CD4-positive, alpha-beta T cell treated with Interleukin-10 for 1 hour (primary cell): ENCODE data around the gene JMJD1C.
"Not testable (repeated sequence)": the region's sequence is repeated elsewhere in the genome, so short reads cannot be mapped to it uniquely, and the experiment has no call there.

Source experiments
- DNase-seq: peaks from one replicate; pipeline ENCODE4 v3.0.0-alpha.2; 2020

JMJD1C gene

DNA sequence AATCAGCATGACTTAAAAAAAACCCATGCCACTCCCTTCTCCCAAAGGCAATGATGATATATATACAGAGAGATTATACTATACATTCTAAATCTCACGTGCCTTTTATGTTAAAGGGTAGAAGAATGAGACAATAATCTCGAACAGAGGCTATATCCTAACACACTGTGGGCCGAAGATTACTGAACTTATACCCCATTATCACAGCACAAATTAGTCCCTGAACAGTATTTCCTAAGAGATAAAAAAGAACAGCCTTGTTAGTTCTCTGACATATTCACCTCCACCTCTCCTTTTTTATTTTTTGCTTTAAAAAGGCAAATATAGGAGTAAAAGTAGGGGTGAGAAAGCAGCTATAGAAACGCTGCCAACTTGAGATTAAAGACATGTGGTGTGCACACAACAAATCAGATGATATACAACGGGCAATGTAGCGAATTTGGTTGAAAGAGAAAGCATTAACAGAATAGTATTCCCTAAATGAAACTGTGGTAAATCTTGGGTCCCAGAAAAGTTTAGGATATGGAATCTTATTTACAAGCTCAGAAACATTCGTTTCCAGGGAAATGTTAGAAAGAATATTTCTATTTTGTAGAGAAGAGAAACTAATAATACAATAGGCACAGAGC lies 69.5 kb downstream of the JMJD1C start:
- DNase-seq, result no peak

GRCh38 chr10:63393050-63393449 lies 72.7 kb downstream of the JMJD1C start:
- no peak for DNase-seq

- no peak for DNase-seq
Measured at GRCh38 chr10:63392224-63392623, 73.6 kb downstream of the JMJD1C start.

DNA sequence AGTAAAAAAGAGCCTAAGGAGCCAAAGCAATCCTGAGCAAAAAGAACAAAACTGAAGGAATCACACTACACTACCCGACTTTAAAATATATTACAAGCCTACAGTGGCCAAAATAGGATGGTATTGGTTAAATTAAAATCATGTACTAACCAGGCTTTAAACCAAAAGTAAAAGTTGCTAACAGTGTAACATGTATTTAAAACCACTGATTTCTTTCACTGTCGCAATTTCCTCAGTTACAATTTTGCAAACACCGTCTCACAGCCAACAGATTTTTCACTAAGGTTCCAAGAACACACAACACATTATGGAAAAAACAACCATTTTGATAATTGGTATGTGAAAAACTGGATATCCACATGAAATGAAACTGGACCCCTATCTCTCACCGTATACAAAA lies 74.0 kb downstream of the JMJD1C start:
- no peak for DNase-seq

GRCh38 chr10:63390521-63390920 lies 75.3 kb downstream of the JMJD1C start:
- no peak for DNase-seq

DNA sequence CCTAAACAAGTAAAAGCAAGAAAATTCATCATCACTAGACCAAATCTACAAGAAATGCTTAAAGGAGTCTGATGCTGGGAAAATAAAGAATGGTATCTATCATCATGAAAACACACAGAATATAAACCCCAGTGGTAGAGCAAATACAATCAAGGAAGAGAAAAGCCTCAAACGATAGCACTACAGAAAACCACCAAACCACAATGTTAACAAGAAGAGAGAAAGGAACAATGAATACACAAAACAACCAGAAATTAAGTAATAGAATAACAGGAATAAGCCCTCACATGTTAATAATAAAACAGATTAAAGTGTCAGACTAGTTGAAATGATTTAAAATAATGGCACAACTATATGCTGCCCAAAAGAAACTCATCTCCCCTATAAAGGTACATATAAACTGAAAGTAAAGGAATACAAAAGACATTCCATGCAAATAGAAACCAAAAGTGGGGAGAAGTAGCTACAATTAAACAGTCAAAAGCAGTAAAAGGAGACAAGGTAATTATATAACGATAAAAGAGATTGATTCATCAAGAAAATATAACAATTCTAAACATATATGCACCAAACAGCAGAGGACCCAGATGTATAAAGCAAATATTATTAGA lies 77.3 kb downstream of the JMJD1C start:
- DNase-seq, result peak; percentile 47

- DNase-seq, result no peak
Measured at GRCh38 chr10:63385254-63385653, 80.5 kb downstream of the JMJD1C start.

GRCh38 chr10:63384675-63385074 lies 81.1 kb downstream of the JMJD1C start:
- no peak for DNase-seq

GRCh38 chr10:63384001-63384400 lies 81.8 kb downstream of the JMJD1C start:
- DNase-seq, result no peak

DNA sequence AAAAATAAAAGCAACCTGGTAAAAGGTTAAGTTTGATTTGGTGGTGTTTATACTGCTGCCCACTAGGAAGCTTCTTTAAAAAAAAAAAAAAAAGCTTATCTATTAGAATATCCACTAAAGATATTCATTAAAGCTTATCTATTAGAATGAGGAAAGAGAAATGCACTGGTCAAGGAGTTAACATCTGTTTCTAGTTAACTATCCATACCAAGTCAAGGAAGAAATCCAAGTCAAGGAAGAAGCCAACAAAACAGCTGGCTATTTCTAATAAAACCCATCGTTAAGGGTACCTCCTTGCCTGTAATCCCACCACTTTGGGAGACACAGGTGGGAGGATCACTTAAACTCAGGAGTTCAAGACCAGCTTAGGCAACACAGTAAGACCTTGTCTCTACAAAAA lies 82.6 kb downstream of the JMJD1C start:
- no peak for DNase-seq

GRCh38 chr10:63382066-63382465 lies 83.7 kb downstream of the JMJD1C start:
- DNase-seq, result no peak

- not testable (repeated sequence) for DNase-seq
Measured at GRCh38 chr10:63377305-63377661, 88.5 kb downstream of the JMJD1C start.

DNA sequence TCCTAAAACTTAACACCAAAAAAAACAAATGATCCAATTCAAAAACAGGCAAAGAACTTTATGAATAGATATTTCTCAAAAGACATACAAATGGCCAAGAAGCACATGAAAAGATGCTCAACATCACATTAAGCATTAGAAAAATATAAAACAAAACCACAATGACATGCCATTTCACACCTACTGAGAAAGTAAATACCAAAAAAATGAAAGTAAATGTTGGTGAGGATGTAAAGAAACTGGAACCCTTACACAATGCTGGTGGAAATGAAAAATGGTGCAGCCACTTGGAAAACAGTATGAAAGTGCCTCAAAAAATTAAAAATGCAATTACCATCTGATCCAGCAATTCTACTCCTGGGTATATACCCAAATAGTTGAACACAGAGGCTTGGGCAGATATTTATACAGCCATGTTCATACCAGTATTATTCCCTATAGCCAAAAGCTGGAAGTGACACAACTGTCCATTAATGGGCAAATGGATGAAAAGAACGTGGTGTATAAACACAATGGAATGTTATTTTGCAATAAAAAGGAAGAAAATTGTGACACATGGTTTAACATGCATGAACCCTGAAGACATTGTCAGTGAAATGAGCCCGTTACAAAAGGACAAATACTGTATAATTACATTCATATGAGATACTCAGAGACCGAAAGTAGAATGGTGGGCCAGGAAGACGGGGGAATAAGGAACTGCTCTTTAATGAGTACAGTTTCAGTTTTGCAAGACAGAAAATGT lies 89.0 kb downstream of the JMJD1C start:
- no peak for DNase-seq

- DNase-seq, result no peak
Measured at GRCh38 chr10:63375859-63376258, 89.9 kb downstream of the JMJD1C start.

DNA sequence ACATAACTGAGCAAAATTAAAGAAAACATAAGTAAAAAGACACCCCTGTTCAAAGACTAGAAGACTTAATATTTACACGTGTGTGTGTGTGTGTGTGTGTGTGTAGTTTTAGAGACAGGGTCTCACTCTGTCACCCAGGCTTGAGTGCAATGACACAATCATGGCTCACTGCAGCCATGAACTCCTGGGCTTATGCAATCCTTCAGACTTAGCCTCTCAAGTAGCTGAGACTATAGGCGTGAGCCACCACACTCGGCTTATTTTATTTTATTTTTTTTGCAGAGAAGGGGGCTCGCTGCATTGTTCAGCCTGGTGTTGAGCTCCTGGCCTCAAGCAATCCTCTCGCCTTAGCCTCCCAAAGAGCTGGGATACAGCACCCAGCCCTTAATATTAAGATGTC lies 90.3 kb downstream of the JMJD1C start:
- no peak for DNase-seq

DNA sequence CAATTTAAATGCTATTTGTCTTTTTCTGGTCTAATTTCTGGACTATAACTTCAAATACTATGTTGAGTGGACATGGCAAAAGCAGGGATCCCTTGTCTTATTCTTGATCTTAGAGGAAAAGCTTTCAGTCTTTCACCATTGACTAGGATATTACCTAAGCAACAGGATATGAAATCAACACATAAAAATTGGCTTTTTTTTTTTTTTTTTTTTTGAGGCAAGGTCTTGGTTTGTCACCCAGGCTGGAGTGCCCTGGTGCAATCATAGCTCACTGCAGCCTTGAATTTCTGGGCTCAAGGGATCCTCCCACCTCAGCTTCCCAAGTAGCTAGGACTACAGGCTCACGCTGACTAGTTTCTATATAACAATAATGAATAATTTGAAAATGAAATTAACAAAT lies 90.8 kb downstream of the JMJD1C start:
- no peak for DNase-seq

DNA sequence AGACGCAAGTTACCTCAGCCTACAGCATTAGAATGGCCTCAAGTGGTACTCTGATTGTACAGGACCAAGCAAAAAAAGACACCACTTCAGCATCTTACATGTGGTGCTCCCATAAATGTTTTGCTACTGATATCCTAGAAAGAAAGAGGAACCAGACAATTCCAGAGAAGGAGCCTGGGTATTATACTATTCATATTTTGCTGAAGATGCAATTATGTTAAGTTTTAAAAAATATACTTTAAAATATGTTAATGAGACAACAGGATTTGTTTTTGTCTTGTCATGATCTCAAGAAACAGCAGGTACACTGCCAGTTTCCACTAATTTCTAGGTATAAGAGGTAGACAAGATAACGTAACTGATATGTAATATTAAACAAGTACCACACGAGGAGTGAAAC lies 92.6 kb downstream of the JMJD1C start:
- DNase-seq, result no peak

DNA sequence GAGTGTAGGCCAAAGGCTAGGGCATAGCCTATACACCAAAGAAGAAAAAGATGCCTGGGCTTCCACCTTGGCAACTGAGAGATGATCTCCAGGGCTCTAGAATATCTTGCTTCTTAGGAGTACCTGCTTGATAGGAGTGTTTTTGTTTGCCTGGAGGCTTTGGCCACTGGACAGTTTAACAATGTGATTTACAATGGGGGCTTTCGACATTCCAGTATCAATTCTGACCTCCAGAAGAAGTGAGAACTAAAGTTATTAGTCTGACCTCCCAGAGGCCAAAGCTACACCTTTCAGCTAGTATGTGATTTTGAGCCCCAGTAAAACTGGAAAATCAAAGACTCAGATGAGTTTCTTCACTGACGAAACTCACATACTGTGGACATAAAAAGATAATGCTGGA lies 96.1 kb downstream of the JMJD1C start:
- no peak for DNase-seq

- no peak for DNase-seq
Measured at GRCh38 chr10:63368365-63368764, 97.4 kb downstream of the JMJD1C start.

GRCh38 chr10:63366933-63367332 lies 98.8 kb downstream of the JMJD1C start:
- no peak for DNase-seq

DNA sequence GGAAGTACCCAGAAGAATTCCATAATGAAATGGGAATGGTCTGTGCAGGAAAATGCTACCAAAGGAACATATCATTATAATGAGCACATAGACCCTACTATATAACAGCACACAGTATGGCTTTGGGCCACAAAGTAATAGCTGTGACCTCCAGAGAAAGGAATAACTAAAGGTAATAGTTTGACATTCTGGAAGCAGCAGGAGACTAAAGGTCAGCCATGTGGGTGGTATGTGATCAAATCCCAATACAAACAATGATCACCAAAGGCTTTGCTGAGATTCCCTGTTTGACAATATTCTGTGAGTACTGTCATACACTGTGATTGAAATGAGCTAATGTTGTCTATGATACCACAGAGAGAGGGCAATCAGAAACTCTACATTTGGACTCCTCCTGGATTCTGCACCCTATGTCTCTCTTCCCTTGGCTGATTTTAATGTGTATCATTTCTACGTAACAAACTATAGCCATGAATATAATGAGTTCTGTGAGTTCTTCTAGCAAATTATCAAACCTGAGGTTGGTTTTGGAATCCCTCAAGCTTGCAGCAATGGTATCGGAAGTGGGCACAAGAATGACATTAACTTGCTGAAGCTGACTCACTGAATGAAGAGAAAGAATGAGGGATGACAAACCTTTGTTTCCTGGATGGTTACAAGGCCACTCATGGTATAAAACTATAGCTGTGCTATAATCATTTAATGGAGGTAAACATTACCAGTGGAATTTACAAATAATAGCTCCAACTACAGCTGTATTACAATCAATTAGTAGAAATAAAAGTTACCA lies 99.6 kb downstream of the JMJD1C start:
- no peak for DNase-seq

GRCh38 chr10:63364918-63365317 lies 100.9 kb downstream of the JMJD1C start:
- DNase-seq, result no peak

- DNase-seq, result no peak
Measured at GRCh38 chr10:63363951-63364350, 101.8 kb downstream of the JMJD1C start.

- DNase-seq, result no peak
Measured at GRCh38 chr10:63355682-63356081, 110.1 kb downstream of the JMJD1C start.
